Neuron (in vitro differentiated cells): Measurements from ENCODE around the gene NR3C2.

Experiments
- H2AFZ ChIP-seq: one replicate; pipeline ENCODE4 v1.6.1; 2013; ENCODE audit warnings: low read depth, mild to moderate bottlenecking, inconsistent platforms, low read length, moderate library complexity
- H3K27me3 ChIP-seq: one replicate; pipeline ENCODE4 v1.6.1; 2013; ENCODE audit warnings: low read length; ENCODE audit not compliant: insufficient read depth
- H3K36me3 ChIP-seq: one replicate; pipeline ENCODE4 v1.6.1; 2013; ENCODE audit warnings: low read length; ENCODE audit not compliant: insufficient read depth
- H3K4me1 ChIP-seq: one replicate; pipeline ENCODE4 v1.6.1; 2013; ENCODE audit warnings: low read length; ENCODE audit not compliant: insufficient read depth
- H3K4me3 ChIP-seq: 2 replicates; pipeline ENCODE4 v1.5.1; 2013; ENCODE audit warnings: mild to moderate bottlenecking, low read length, moderate library complexity
- H3K9me3 ChIP-seq: one replicate; pipeline ENCODE4 v1.6.1; 2013; ENCODE audit warnings: low read length

Gene NR3C2

GRCh38 chr4:148441986-148442831 lies at the start of gene NR3C2:
Gene NR3C2 (minus strand): TSS chr4:148442414.
- Histone ChIP-seq H3K27me3 (peaks cover 61% of the 10 kb centered on the region), H3K4me3 (peak within 1 kb of the TSS; percentile 82), H2AFZ (peak within 1 kb of the TSS; percentile 100), H3K36me3 (no peaks in the 10 kb centered on the region), H3K9me3 (no peaks in the 10 kb centered on the region), H3K4me1 (peaks cover 17% of the 10 kb centered on the region)

GRCh38 chr4:148487181-148487580 lies 45.0 kb upstream of the NR3C2 start:
- H3K36me3 ChIP-seq: no peaks in the 10 kb centered on the region
- no peaks in the 10 kb centered on the region for H3K9me3 ChIP-seq
- no peak overlapping the region for H2AFZ ChIP-seq
- H3K27me3 ChIP-seq: no peaks in the 10 kb centered on the region
- no peaks in the 10 kb centered on the region for H3K4me1 ChIP-seq
- H3K4me3 ChIP-seq: no peak overlapping the region

GRCh38 chr4:148481636-148482035 lies 39.4 kb upstream of the NR3C2 start:
- Histone ChIP-seq H3K9me3 (no peaks in the 10 kb centered on the region), H2AFZ (no peak overlapping the region), H3K36me3 (no peaks in the 10 kb centered on the region), H3K4me3 (no peak overlapping the region), H3K4me1 (no peaks in the 10 kb centered on the region), H3K27me3 (no peaks in the 10 kb centered on the region)

GRCh38 chr4:148477276-148477675 lies 35.1 kb upstream of the NR3C2 start:
- H3K36me3 ChIP-seq: no peaks in the 10 kb centered on the region
- H3K9me3 ChIP-seq: no peaks in the 10 kb centered on the region
- no peaks in the 10 kb centered on the region for H3K4me1 ChIP-seq
- H3K27me3 ChIP-seq: no peaks in the 10 kb centered on the region
- H3K4me3 ChIP-seq: no peak overlapping the region
- no peak overlapping the region for H2AFZ ChIP-seq

GRCh38 chr4:148469938-148470337 lies 27.7 kb upstream of the NR3C2 start:
- Histone ChIP-seq H2AFZ (no peak overlapping the region), H3K36me3 (no peaks in the 10 kb centered on the region), H3K4me1 (no peaks in the 10 kb centered on the region), H3K9me3 (no peaks in the 10 kb centered on the region), H3K27me3 (no peaks in the 10 kb centered on the region), H3K4me3 (no peak overlapping the region)

- H2AFZ ChIP-seq: no peak overlapping the region
- no peaks in the 10 kb centered on the region for H3K36me3 ChIP-seq
- H3K4me3 ChIP-seq: no peak overlapping the region
- no peaks in the 10 kb centered on the region for H3K9me3 ChIP-seq
- H3K4me1 ChIP-seq: no peaks in the 10 kb centered on the region
- H3K27me3 ChIP-seq: no peaks in the 10 kb centered on the region
Measured at GRCh38 chr4:148454835-148455234, 12.6 kb upstream of the NR3C2 start.

- Histone ChIP-seq H3K27me3 (no peaks in the 10 kb centered on the region), H2AFZ (no peak overlapping the region), H3K36me3 (no peaks in the 10 kb centered on the region), H3K9me3 (no peaks in the 10 kb centered on the region), H3K4me1 (no peaks in the 10 kb centered on the region), H3K4me3 (no peak overlapping the region)
Measured at GRCh38 chr4:148453833-148454232, 11.6 kb upstream of the NR3C2 start.

- no peaks in the 10 kb centered on the region for H3K4me1 ChIP-seq
- H3K9me3 ChIP-seq: no peaks in the 10 kb centered on the region
- H3K27me3 ChIP-seq: no peaks in the 10 kb centered on the region
- no peaks in the 10 kb centered on the region for H3K36me3 ChIP-seq
- H2AFZ ChIP-seq: no peak overlapping the region
- H3K4me3 ChIP-seq: no peak overlapping the region
Measured at GRCh38 chr4:148452970-148453369, 10.8 kb upstream of the NR3C2 start.

GRCh38 chr4:148449921-148450320 lies 7.7 kb upstream of the NR3C2 start:
- H2AFZ ChIP-seq: no peak overlapping the region
- H3K27me3 ChIP-seq: peaks cover 25% of the 10 kb centered on the region
- no peaks in the 10 kb centered on the region for H3K36me3 ChIP-seq

GRCh38 chr4:148448141-148448540 lies 5.9 kb upstream of the NR3C2 start:
- no peaks in the 10 kb centered on the region for H3K36me3 ChIP-seq
- H3K27me3 ChIP-seq: peaks cover 41% of the 10 kb centered on the region

More at GRCh38 chr4:148449921-148450320, 7.7 kb upstream of the NR3C2 start:
- Histone ChIP-seq H3K4me1 (peaks cover 1% of the 10 kb centered on the region), H3K4me3 (no peak overlapping the region), H3K9me3 (no peaks in the 10 kb centered on the region)

GRCh38 chr4:148447681-148448080 lies 5.5 kb upstream of the NR3C2 start:
- H3K4me1 ChIP-seq: peaks cover 12% of the 10 kb centered on the region
- H2AFZ ChIP-seq: no peak overlapping the region
- no peaks in the 10 kb centered on the region for H3K36me3 ChIP-seq
- H3K27me3 ChIP-seq: peaks cover 45% of the 10 kb centered on the region
- no peaks in the 10 kb centered on the region for H3K9me3 ChIP-seq
- H3K4me3 ChIP-seq: no peak overlapping the region

More at GRCh38 chr4:148448141-148448540, 5.9 kb upstream of the NR3C2 start:
- no peak overlapping the region for H3K4me3 ChIP-seq
- no peak overlapping the region for H2AFZ ChIP-seq
- H3K4me1 ChIP-seq: peaks cover 11% of the 10 kb centered on the region
- H3K9me3 ChIP-seq: no peaks in the 10 kb centered on the region

- Histone ChIP-seq H3K4me1 (peaks cover 17% of the 10 kb centered on the region), H2AFZ (peak overlapping the region; percentile 73), H3K4me3 (peak overlapping the region; percentile 38), H3K36me3 (no peaks in the 10 kb centered on the region), H3K9me3 (no peaks in the 10 kb centered on the region), H3K27me3 (peaks cover 57% of the 10 kb centered on the region)
Measured at GRCh38 chr4:148445860-148446330, 3.7 kb upstream of the NR3C2 start.

GRCh38 chr4:148445071-148445859 lies 3.1 kb upstream of the NR3C2 start:
- peaks cover 60% of the 10 kb centered on the region for H3K27me3 ChIP-seq

More at GRCh38 chr4:148445071-148445859, 3.1 kb upstream of the NR3C2 start:
- H3K4me1 ChIP-seq: peaks cover 17% of the 10 kb centered on the region
- H3K4me3 ChIP-seq: peak overlapping the region; percentile 38
- no peaks in the 10 kb centered on the region for H3K9me3 ChIP-seq
- no peaks in the 10 kb centered on the region for H3K36me3 ChIP-seq
- H2AFZ ChIP-seq: peak overlapping the region; percentile 73
